ENCODE results near the gene EML1. TPM values are rescaled to one million over a fixed set of nuclear protein-coding genes. Genes with fewer than 3 reads are reported as not detected.

The EML1 gene
- total RNA-seq, 1 experiment from 2014 or later = 12.0 TPM

- Histone ChIP-seq H3K27me3 (ENCODE audit: low read length) (no peaks in the 10 kb centered on the region), H3K4me3 (ENCODE audit: low read length) (no peak overlapping the region)
- ATAC-seq = peak; percentile 67
Observed at GRCh38 chr14:99838639-99839134, 45.5 kb downstream of the EML1 start.

DNA sequence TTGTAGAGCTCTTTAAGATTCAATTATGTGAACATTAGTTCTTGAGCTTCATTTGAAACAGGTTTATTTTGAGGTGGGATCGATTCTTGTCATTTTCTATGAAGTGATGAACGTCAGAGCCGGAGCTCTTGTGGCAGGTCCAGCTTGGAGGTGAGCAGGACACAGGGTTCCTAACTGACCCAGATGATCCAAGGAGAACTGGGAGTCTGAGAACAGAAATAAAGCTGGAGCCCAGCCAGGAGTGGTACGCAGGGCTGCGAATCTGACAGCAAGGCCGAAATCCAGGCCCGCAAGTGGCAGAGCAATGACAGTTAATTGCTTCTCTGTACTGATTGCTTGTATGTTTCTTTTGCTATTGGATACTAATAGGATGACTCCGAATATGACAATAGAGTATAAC, 46.5 kb downstream of the EML1 start:
- intact Hi-C loops (cut with micrococcal nuclease) = loop anchor here (5.0 kb wide), 1 partner anchor 38 kb away; no protein-coding TSS in a partner anchor
- no TSS peak for BruUV-seq (replicated peaks)
- no peak overlapping the region for H2AFZ ChIP-seq (ENCODE audit: low read length)
- no peak overlapping the region for H3K27ac ChIP-seq (ENCODE audit: low read length)
- no peaks in the 10 kb centered on the region for H3K36me3 ChIP-seq (ENCODE audit: low read depth, low read length)
- H3F3A ChIP-seq (ENCODE audit: low read length, unreplicated experiment) = no peaks in the 10 kb centered on the region
- no peaks in the 10 kb centered on the region for H3K79me2 ChIP-seq (ENCODE audit: low read length)
- no peaks in the 10 kb centered on the region for H3K9me2 ChIP-seq (replicated peaks; ENCODE audit: low read length)
- ATAC-seq (no peak), DNase-seq (no peak)
- H3K4me2 ChIP-seq (ENCODE audit: low read length) = no peak overlapping the region
- no peak overlapping the region for H3K4me3 ChIP-seq (ENCODE audit: low read length)
- POLR2A ChIA-PET (ENCODE audit: unreplicated experiment) = no interaction called here
- no peaks in the 10 kb centered on the region for H4K20me1 ChIP-seq (ENCODE audit: low read length)
- CTCF ChIA-PET = no interaction called here
- no peak overlapping the region for H3K9ac ChIP-seq (ENCODE audit: low read length)
- H3K4me1 ChIP-seq (ENCODE audit: insufficient read depth, low read length) = peaks cover 9% of the 10 kb centered on the region
- TF ChIP-seq, protein P1, sequence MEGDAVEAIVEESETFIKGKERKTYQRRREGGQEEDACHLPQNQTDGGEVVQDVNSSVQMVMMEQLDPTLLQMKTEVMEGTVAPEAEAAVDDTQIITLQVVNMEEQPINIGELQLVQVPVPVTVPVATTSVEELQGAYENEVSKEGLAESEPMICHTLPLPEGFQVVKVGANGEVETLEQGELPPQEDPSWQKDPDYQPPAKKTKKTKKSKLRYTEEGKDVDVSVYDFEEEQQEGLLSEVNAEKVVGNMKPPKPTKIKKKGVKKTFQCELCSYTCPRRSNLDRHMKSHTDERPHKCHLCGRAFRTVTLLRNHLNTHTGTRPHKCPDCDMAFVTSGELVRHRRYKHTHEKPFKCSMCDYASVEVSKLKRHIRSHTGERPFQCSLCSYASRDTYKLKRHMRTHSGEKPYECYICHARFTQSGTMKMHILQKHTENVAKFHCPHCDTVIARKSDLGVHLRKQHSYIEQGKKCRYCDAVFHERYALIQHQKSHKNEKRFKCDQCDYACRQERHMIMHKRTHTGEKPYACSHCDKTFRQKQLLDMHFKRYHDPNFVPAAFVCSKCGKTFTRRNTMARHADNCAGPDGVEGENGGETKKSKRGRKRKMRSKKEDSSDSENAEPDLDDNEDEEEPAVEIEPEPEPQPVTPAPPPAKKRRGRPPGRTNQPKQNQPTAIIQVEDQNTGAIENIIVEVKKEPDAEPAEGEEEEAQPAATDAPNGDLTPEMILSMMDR (conservative IDR thresholded peaks at IDR 0.05; ENCODE audit: low read depth, low read length) = no peak
- no peak for TF ChIP-seq EZH2 (IDR thresholded peaks at IDR 0.05; ENCODE audit: low read length, unreplicated experiment)
- TF ChIP-seq EZH2phosphoT487 (IDR thresholded peaks at IDR 0.05; ENCODE audit: borderline replicate concordance, low read length) = no peak
- H3K27me3 ChIP-seq (ENCODE audit: low read length) = no peaks in the 10 kb centered on the region
- no peaks in the 10 kb centered on the region for H3K9me3 ChIP-seq (ENCODE audit: low read length)

More at GRCh38 chr14:99838639-99839134, 45.5 kb downstream of the EML1 start:
- DNase-seq = peak; percentile 36
- Histone ChIP-seq H3K9ac (ENCODE audit: low read length) (no peak overlapping the region), H3K9me3 (ENCODE audit: low read length) (no peaks in the 10 kb centered on the region), H3K27ac (ENCODE audit: low read length) (no peak overlapping the region), H3K9me2 (replicated peaks; ENCODE audit: low read length) (no peaks in the 10 kb centered on the region), H3F3A (ENCODE audit: low read length, unreplicated experiment) (no peaks in the 10 kb centered on the region), H3K4me1 (ENCODE audit: insufficient read depth, low read length) (peaks cover 9% of the 10 kb centered on the region), H3K36me3 (ENCODE audit: low read depth, low read length) (no peaks in the 10 kb centered on the region), H2AFZ (ENCODE audit: low read length) (no peak overlapping the region), H4K20me1 (ENCODE audit: low read length) (no peaks in the 10 kb centered on the region), H3K79me2 (ENCODE audit: low read length) (no peaks in the 10 kb centered on the region), H3K4me2 (ENCODE audit: low read length) (peak overlapping the region; percentile 12; the same call in 1 of the 2 replicates)
- POLR2A ChIA-PET (ENCODE audit: unreplicated experiment) = no interaction called here
- BruUV-seq (replicated peaks) = no TSS peak
- intact Hi-C loops (cut with micrococcal nuclease) = loop anchor here (5.0 kb wide), 1 partner anchor 39 kb away; no protein-coding TSS in a partner anchor
- CTCF ChIA-PET = interaction anchor here (0.5 to 0.6 kb wide), 2 partner anchors 91 to 155 kb away, joined by 5 read pairs; no protein-coding TSS in a partner anchor
- no peak for TF ChIP-seq EZH2phosphoT487 (IDR thresholded peaks at IDR 0.05; ENCODE audit: borderline replicate concordance, low read length)
- no peak for TF ChIP-seq EZH2 (IDR thresholded peaks at IDR 0.05; ENCODE audit: low read length, unreplicated experiment)
- TF ChIP-seq, protein P1 (conservative IDR thresholded peaks at IDR 0.05; ENCODE audit: low read depth, low read length) = no peak

DNA sequence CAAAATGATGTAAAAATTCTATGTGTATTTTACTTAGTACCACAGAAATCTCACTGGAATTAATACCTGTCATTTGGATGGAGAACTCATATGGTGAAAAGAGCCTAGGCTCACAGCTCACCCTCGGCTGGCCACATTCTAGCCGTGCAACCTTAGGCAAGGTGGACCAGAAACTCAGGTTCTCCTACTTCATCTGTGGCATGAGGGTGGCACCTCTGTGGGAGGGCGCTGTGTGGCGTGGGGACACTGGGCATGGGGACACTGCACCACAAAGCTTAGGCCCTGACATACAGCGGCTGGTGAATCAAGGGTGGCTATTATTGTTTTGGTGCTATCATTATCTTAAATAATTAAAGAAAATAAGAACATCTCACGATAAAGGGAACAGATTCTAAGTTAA, 47.1 kb downstream of the EML1 start:
- TF ChIP-seq EZH2 (IDR thresholded peaks at IDR 0.05; ENCODE audit: low read length, unreplicated experiment) = no peak
- TF ChIP-seq EZH2phosphoT487 (IDR thresholded peaks at IDR 0.05; ENCODE audit: borderline replicate concordance, low read length) = no peak
- TF ChIP-seq, protein P1 (conservative IDR thresholded peaks at IDR 0.05; ENCODE audit: low read depth, low read length) = no peak
- peaks cover 9% of the 10 kb centered on the region for H3K4me1 ChIP-seq (ENCODE audit: insufficient read depth, low read length)
- H3K79me2 ChIP-seq (ENCODE audit: low read length) = no peaks in the 10 kb centered on the region
- POLR2A ChIA-PET (ENCODE audit: unreplicated experiment) = interaction anchor here (0.6 kb wide), 1 partner anchor 80 kb away, joined by 10 read pairs; no protein-coding TSS in a partner anchor
- no peaks in the 10 kb centered on the region for H3K27me3 ChIP-seq (ENCODE audit: low read length)
- no TSS peak for BruUV-seq (replicated peaks)
- no peak for DNase-seq
- CTCF ChIA-PET = no interaction called here
- H3K4me3 ChIP-seq (ENCODE audit: low read length) = no peak overlapping the region
- intact Hi-C loops (cut with micrococcal nuclease) = no loop called here
- H3K27ac ChIP-seq (ENCODE audit: low read length) = no peak overlapping the region
- no peak overlapping the region for H3K4me2 ChIP-seq (ENCODE audit: low read length)
- H3K36me3 ChIP-seq (ENCODE audit: low read depth, low read length) = no peaks in the 10 kb centered on the region
- H4K20me1 ChIP-seq (ENCODE audit: low read length) = no peaks in the 10 kb centered on the region
- no peak overlapping the region for H2AFZ ChIP-seq (ENCODE audit: low read length)
- no peaks in the 10 kb centered on the region for H3K9me3 ChIP-seq (ENCODE audit: low read length)
- no peak for ATAC-seq
- H3K9ac ChIP-seq (ENCODE audit: low read length) = no peak overlapping the region
- H3F3A ChIP-seq (ENCODE audit: low read length, unreplicated experiment) = no peaks in the 10 kb centered on the region
- no peaks in the 10 kb centered on the region for H3K9me2 ChIP-seq (replicated peaks; ENCODE audit: low read length)

Data from PC-3 (cell line).